HG03060 (cell line): ENCODE measurements around the gene HRH2.

Source experiments
- ATAC-seq: cut with Tn5 transposase; IDR thresholded peaks from one replicate; pipeline ENCODE4 v1.9.1; 2021; ENCODE audit warnings: low read depth, moderate number of reproducible peaks; ENCODE audit not compliant: unreplicated experiment

Gene HRH2

GRCh38 chr5:175690586-175690985 is 32.7 kb downstream of the HRH2 start:
- ATAC-seq: no peak

GRCh38 chr5:175691761-175692160 is 33.9 kb downstream of the HRH2 start:
- no peak for ATAC-seq

DNA sequence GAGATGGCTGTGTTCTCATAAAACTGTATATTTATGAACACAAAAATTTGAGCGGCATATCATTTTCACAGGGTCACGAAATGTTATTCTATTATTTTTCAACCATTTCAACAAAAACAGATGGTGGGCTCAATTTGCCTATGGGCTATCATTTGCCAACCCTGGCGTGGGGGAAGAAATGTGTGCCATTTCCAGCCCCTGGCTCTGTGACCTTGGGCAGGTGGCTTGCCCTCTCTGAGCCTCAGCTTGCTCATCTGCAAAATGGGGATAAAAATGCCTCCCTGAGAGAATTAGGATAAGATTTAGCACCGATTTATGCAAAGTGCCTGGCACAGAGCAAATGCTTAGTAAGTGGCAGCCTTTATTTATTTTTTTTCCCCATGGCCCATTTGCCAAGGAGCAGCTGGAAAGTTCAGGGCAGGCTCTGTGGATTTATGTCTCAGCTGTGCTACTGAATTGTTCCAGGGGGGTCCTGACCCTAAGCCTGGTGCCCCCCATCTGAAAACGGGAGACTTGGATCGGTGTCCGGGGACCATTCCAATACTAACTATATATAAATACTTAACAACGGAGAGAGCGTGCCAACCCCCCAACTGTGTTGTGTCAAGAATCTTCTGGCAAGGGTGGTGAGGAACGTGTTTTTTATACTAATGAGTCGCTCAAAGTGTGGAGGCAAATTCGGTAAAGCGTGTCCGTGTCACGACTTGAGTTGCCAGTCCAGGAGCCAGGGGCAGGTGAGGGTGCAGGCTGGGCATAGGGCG is 34.5 kb downstream of the HRH2 start:
- no peak for ATAC-seq

GRCh38 chr5:175692996-175693710 is 35.3 kb downstream of the HRH2 start:
- ATAC-seq: no peak

GRCh38 chr5:175693741-175694140 is 35.9 kb downstream of the HRH2 start:
- no peak for ATAC-seq

- no peak for ATAC-seq
Observed at GRCh38 chr5:175694371-175695160, 36.7 kb downstream of the HRH2 start.

GRCh38 chr5:175695161-175696126 is 37.6 kb downstream of the HRH2 start:
- no peak for ATAC-seq

GRCh38 chr5:175696139-175696854 is 38.4 kb downstream of the HRH2 start:
- ATAC-seq: no peak

- no peak for ATAC-seq
Observed at GRCh38 chr5:175696855-175697198, 39.0 kb downstream of the HRH2 start.

GRCh38 chr5:175697846-175698245 is 40.0 kb downstream of the HRH2 start:
- ATAC-seq: no peak

GRCh38 chr5:175698401-175699115 is 40.7 kb downstream of the HRH2 start:
- ATAC-seq: no peak

- ATAC-seq: no peak
Observed at GRCh38 chr5:175700991-175701390, 43.1 kb downstream of the HRH2 start.

DNA sequence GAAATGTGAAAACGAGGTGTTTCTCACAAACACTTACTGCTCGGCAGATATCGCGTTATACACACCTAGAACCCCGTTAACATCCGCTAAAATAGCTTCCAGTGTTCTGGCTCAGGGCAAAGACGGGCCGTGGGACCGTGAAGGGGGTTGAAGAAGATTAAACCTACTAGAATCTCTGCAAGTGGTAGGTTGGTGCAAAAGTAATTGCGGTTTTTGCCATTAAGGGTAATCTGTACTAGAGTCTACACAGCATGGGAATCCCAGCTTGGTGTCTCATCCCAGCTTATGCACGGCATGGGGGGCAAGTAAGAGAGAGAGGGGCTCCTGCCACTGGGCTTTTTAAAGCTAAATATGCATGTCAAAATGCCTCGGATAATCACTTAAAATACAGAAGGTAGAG is 43.9 kb downstream of the HRH2 start:
- ATAC-seq: no peak

DNA sequence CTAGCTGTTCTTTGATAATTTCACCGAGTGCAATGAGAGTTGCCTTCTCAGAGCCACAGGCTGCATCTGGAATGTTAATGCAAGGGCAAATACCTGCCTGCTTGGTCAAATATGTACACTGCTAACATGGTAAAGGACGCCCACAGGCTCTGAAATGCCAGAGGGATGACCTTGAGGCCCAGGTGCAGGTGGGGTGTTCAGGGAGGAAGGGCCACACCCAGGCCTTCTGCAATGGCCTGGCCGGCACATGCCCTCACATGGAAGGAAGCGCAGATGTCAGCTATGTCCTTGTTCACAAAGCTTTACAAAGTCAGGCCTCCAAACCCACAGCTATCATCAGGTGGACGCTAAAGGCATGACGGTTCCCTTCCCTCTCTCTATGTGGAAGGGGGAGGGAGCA is 48.6 kb downstream of the HRH2 start:
- ATAC-seq: no peak

GRCh38 chr5:175707751-175708375 is 50.0 kb downstream of the HRH2 start:
- ATAC-seq: no peak

GRCh38 chr5:175709276-175709781 is 51.5 kb downstream of the HRH2 start:
- no peak for ATAC-seq

GRCh38 chr5:175710326-175710725 is 52.5 kb downstream of the HRH2 start:
- no peak for ATAC-seq

- no peak for ATAC-seq
Observed at GRCh38 chr5:175711031-175711430, 53.2 kb downstream of the HRH2 start.
